GM21528 (cell line): Measurements from ENCODE around the gene SH3BP2.

Experiments
- ATAC-seq: cut with Tn5 transposase; IDR thresholded peaks from one replicate; pipeline ENCODE4 v1.9.1; 2021; ENCODE audit warnings: mild to moderate bottlenecking, moderate library complexity; ENCODE audit not compliant: unreplicated experiment, low FRiP score

SH3BP2 gene

GRCh38 chr4:2789793-2790582 is 2.9 kb upstream of the SH3BP2 start:
- no peak for ATAC-seq

DNA sequence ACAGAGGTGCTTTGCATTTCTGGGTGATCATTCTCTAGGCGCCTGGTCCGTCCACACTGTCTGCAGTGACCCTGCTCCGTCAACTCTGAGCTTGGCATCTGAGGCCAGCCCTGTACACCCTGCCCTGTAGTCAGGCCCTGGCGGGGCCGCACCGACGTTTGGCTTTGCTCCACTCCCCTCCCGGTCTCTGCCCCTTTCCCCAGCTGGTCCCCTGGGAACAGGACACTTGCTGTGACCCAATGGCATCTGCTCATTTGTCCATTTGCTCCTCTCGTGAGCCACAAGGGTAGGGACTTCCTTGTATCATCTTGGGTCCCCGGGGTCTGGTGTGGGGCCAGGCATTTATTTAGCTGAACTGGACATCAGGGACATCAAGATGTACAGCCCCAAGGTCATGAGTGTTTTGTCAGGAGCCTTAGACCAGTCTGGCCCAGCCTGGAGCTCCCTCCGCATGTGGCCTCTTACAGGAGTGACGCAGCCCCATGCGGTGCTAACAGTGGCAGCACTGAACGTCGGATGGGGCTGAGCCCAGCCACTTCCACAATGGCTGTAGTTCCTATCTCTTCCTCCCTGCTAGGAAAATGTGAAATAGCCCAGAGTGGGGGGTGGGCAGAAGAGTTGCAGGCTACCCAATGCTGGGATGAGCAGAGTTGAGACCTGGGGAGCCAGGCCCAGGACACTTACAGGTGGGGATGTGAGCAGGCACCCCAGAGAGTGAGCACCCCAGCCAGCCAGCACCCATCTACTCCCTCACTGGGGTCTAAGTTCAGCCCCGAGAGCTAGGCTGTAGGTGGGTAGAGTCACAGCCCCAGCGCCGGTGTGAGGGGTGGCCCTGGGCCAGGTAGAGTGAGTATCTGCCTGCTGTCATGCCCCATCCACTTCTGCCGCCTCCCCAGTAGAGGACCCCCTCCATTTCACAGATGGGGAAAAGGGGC is 2.0 kb upstream of the SH3BP2 start:
- ATAC-seq: no peak

DNA sequence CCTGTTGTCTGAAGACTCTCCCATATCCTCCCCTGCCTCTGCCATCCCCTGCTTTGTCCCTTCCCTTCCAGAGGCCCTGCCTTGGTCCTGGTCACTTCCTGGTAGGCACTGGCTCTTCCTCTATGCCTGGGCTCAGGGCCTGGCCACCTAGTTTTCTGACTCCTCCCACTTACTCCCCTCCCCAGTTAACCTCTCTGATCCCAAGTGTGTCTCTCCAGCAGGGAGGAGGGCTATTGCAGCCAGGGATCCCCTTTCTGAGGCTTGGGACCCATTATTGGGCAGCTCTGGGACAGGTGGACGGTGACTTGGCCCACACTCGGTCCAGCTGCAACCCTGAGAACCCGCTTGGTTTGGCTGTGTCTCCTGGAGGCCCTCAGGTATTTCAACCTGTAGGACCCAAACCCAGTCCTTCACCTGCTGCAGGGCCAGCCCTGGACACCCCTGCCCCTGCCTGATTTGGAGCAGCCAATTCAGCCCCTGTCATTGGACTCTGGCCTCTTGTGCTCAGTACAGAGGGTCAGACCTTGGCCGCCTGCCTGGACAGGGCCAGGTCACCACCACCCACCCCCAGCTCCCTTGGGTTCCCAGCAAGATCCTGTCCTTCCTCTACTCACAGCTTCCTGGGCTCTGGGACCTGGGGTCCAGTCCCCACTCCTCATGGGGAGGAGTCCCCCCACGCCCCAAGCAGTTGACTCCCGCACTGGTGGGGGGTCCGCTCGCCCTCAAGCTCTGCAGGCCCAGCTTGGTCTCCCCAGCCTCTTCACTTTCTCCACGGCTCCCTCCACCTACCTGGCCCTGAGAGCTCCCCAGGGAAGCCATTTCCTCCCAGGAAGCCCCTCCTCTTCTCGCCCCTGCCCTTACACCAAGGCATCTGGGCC is 1.1 kb upstream of the SH3BP2 start:
- no peak for ATAC-seq

DNA sequence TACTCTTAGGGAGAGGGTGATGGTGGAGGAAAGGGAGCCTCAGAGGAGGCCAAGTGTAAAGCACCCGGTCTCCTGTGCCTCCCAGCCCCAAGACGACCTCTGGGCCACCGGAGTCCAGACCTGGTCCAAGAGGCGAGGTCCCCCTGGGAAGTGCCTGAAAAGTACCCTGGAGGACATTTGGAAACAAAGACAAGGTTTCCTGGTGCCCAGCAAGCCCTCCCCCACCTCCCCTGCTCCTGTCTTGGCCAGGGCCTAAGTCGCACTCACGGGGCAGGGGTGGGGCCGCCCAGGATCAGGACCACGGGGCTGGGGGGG is 532 bp upstream of the SH3BP2 start:
- no peak for ATAC-seq

DNA sequence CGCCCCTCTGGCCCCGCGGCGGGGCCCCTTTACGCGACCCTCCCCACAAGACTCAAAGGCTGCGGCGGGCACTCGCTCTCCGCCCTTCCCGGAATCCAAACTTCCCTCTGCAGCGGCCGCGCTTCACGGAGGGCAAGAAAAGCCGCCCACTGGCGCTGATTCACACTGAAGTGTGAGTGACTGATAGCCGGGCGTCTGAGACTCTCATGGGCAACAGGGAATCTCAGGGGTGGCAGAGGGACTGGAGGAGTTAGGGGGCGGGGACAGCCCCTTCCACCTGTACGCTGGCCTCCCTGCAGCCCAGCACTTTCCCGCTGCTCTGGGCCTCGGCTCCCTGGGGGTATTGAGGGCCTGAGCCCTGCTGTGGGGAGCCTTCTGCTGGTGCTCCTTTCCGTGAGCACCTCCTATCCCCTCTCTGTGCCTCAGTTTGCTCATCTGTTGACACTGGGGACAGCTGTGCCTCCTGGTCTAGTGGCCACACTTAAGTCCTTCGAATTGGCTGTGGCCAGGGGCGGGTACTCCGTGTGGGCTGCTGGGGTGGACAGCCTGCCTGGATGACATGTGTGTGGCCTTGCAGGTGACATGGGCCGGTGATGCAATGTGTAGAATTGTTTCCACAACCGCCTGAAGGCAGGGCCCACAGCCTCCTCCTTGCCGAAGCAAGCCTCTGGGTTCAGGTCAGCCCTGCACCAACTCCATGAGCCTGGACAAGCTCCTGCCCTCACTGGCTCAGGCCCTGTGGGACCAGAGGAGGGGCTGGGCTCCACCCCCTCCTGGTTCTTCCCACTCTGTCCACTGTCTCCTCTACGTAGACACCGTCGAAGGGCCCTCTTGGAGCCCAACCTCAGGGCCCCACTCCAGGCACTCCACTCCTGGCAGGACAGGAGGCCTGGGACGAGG is 951 bp downstream of the SH3BP2 start:
- ATAC-seq: no peak

GRCh38 chr4:2794486-2795299 is 1.8 kb downstream of the SH3BP2 start:
- ATAC-seq: no peak

GRCh38 chr4:2795300-2795892 is 2.5 kb downstream of the SH3BP2 start:
- no peak for ATAC-seq

DNA sequence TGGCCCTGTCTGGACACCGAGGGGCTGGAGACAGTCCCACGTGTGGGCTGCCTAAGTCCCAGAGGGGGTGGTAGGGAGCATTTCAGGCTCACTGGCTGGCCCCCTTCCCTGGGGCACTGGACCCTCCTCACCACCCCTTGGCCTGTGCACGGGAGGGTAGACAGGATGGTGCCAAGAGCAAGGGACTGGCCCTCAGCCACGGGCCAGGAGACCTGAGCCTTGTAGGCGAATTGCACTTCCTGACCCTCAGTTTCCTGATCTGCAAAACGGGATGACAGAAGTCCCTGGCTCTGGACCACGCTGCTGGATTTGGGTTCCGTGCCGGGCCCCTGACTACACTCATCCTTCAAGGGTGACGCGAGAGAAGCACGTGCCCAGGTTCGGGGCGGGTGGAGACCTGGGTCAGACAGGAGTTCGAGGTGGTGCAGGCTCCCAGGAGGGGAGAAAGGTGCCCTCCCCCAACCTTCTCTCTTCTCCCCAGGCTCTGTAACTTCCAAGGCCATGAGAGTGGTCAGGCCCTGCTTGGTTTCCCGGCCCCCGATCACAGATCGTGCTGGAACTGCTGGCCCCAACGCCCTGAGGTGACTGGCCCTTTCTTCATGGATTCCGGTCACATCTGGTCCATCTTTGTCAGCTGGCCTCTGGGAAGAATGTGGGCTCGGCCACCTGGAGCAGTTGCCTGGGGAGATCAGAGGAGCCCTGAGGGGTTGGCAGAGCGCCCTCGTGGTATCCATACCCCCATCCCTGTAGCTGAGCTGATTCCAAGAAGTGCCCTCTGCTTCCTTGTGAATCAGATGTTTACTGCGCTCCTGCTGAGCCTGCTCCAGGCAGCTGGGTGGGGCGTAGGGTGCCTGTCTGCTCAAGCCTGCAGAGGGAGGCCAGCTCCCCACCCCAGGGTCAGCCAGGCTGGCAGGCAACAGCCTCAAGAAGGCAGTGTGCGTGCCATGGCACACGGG is 3.3 kb downstream of the SH3BP2 start:
- no peak for ATAC-seq

DNA sequence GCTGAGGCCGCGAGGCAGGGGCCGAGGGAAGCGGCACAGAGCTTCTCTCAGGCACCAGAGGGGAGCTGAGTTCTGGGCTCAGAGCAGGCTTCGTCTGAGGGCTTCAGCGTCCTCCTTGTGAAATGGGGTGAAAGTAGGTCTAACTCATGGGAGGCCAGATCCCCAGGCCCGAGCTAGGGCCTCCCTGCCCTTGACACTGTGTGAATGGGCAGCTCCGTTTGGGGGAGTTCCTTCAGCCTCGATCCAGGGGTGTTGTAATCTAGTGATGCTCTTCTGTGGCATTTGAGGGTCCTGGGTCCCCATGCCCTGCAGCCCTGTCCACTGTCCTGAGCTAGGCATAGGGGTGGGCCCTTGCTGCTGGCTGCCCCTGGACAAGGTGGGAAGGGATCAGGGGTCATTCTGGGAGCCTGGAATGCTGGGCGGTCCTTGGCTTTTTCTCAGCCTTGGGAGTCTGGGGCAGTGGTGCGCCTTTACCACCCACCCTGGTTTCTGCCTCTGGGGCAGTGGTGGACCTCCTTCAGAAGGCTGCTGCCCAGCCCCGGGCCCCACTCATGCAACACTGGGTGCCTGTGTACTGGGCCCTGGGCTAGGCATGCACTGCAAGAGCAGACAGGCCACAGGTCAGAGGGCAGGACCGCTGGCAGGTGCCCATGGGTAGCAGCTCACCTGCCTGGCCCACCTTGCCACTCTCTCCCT is 4.1 kb downstream of the SH3BP2 start:
- no peak for ATAC-seq

DNA sequence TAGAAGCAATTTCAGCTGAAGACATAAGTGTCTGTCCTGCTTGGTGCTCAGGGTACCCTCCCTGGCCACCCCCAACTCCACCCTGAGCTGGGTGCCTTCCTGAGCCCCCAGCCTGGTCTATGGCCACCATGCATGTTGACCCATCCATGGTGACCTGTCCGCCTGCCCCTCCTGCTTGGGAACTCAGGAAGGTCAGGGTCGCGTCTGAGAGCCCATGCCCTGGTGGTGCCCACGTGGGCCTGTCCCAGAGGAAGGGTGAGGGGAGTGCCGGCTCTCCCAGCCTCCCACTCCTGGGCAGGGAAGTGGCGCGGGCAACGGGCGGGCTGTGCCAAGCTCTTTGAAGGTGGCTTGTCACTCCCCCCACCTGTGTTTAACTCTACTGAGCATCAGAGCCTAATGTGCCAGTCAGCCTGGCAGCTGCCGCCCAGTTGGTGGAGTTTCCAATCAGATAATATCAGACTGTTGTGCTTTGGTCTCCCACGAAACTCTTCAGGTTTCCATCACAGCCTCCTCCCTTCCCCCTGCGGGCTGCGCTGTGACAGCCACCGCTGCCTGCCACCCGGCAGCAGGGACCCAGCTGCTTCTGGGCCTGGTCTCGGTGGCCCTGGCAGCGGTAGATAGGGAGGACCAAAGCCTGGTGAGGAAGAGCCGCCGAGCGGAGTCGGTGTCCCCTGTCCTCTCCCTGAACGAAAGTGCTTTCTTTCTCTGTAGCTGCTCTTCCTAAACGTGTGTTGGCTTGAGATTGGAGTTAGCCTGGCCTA is 4.8 kb downstream of the SH3BP2 start:
- no peak for ATAC-seq

DNA sequence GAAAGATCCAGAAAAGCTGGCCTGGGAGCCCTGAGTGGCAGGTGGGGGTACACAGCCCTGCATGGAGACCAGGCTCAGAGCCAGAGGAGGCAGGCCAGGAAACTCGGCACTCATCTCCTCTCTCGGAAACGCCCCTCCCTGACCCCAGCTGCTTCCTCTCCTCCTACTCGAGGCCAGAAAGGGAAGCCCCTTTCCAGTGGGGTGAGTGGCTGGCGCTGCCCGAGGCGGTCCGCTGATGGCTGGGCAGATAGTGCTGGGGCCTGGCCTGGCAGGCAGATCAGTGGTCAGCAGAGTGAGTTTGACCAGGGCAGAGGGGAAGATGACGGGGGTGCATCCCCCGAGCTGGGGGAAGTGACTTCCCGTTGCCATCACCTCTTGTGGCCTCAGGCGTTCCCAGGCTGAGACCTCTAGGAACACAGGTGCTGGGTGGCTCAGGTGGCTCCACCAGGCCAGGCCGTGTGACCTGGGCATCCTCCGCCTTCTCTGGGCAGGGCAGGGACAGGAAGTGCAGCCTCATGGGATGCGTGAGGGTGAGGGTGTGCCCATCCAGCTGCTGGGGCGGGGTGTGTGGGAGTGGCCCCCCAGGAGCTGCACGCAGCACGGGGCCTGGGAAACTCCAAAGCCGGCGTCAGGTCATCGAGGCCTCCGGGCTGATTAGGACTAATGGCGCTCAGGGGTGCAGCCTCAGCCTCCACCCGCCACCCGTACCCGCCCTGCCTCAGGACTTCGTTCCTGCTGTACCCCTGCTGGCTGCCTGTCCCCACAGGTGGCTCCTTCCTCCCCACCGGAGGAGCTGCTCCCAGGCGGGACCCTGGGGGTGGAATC is 5.7 kb downstream of the SH3BP2 start:
- no peak for ATAC-seq

DNA sequence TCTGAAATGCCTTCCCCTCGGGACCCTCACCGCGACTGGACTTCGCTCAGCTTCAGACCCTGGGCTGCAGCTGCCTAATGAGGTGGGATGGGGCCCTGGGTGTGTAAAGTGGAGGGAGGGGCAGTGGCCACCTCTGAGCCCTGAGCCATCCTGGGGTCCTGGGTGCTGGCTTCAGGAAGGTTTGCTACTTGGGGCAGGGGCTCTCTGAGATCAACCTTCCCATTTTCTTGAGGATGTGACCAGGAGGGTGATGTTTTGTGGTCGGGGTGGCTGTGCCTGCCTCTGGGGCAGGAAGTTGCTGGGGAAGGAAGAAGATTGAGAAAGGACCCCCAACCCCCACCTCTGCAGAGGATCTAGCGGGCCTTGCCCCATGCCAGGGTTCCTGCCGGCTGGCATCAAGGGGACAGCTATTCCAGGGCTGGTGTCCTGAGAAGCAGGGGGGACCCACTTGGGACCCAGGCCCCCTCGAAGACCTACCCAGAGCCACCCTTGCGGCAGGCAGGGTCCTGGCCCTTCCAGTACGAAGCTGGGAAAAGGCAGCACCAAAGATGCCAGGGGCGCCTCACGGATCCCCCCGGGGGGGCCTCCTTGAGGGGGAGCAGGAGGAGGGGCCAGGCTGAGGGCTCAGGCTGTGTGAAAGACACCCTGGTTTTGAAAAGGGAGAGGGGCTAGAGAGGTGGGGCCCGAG is 6.5 kb downstream of the SH3BP2 start:
- ATAC-seq: no peak

- ATAC-seq: no peak
These were observed 7.2 kb downstream of the SH3BP2 start for GRCh38 chr4:2799971-2800690.
